BLaER1 treated with 17β-estradiol and CSF1 and Interleukin-3, amounts not matched to agents 10 nM and 100 nM (cell line): ENCODE data around the gene HERPUD2.
"Not testable (repeated sequence)": the region's sequence is repeated elsewhere in the genome, so short reads cannot be mapped to it uniquely, and the experiment has no call there.

ENCODE experiments used
- H3K27ac ChIP-seq, 11 experiments: shearing (Covaris generic); formaldehyde crosslinking; 2 replicates each; pipeline ENCODE4 v1.8.1; 2022
- H3K27me3 ChIP-seq, 11 experiments: shearing (Covaris generic); formaldehyde crosslinking; 2 replicates each; pipeline ENCODE4 v1.8.1; 2022
- H3K36me3 ChIP-seq, 11 experiments: shearing (Covaris generic); formaldehyde crosslinking; 2 replicates each; pipeline ENCODE4 v1.8.1; 2022
- H3K4me1 ChIP-seq, 10 experiments: shearing (Covaris generic); formaldehyde crosslinking; 2 replicates each; pipeline ENCODE4 v1.8.1; 2022
- H3K4me2 ChIP-seq, 11 experiments: shearing (Covaris generic); formaldehyde crosslinking; 2 replicates each; pipeline ENCODE4 v1.8.1; 2022
- H3K4me3 ChIP-seq, 10 experiments: shearing (Covaris generic); formaldehyde crosslinking; 2 replicates each; pipeline ENCODE4 v1.8.1; 2022
- H3K9ac ChIP-seq, 11 experiments: shearing (Covaris generic); formaldehyde crosslinking; 2 replicates each; pipeline ENCODE4 v1.8.1; 2022
- H3K9me3 ChIP-seq, 11 experiments: shearing (Covaris generic); formaldehyde crosslinking; replicated peaks in 1 of 11; 2 replicates each; pipeline ENCODE4 v1.8.1; 2022
- H4K20me1 ChIP-seq, 11 experiments: shearing (Covaris generic); formaldehyde crosslinking; 2 replicates each; pipeline ENCODE4 v1.8.1; 2022
- Cebpa-rat ChIP-seq, 11 experiments: shearing (Covaris generic); IDR thresholded peaks; 2 replicates each; pipeline ENCODE4 v1.8.1; 2022

HERPUD2 gene

DNA sequence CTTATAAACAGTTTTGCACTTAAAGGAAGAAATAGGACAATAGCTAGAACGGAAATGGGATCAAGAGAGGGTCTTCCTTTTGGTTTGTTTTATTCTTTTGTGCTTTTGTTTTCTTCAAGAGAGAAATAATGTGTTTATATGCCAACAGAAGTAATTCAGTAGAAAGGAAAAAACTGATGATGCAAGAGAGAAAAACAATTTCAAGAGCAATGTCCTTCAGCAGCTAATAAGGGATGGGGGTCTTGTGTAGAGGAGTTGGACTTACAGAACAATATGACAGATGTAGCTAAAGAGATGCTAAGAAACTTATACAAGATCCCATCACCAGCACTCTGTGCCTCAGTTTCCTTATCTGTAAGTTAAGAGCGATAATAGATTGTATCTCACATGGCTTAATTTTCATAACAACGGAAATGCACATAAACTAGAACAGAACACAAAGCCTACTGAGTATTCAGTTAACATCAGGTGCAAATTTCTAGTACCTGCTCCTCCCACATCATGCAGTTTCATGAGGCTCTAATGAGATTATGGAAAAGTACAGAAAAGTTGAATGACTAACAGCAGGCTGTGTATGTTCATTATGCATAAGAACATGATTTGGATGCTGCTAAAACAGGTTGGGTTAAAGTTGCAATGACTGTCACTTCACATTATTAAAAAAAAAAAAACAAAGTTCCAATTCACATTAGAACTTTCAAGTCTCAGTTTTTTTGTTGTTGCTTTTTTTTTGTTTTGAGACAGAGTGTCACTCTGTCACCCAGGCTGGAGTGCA, 17.2 kb downstream of the HERPUD2 start:
- H4K20me1 ChIP-seq: peaks cover 6 to 98% (median 32%) of the 10 kb centered on the region in 11 experiments; a peak in 14 of 22 replicates
- H3K27me3 ChIP-seq: no peaks in the 10 kb centered on the region
- H3K36me3 ChIP-seq: peaks cover 0 to 37% (median 10%) of the 10 kb centered on the region in 11 experiments; a peak in 9 of 22 replicates
- no peak overlapping the region for H3K4me2 ChIP-seq
- H3K27ac ChIP-seq: no peak overlapping the region
- no peak overlapping the region for H3K4me3 ChIP-seq
- peaks cover 0 to 7% (median 2%) of the 10 kb centered on the region in 11 experiments; a peak in 7 of 22 replicates for H3K9me3 ChIP-seq
- 0 out of 20 replicates have a peak, but pooled peaks cover 0 to 11% (median 0%) of the 10 kb centered on the region in 10 experiments for H3K4me1 ChIP-seq
- TF ChIP-seq Cebpa-rat (IDR thresholded peaks at IDR 0.05): no peak
- no peak overlapping the region for H3K9ac ChIP-seq

GRCh38 chr7:35676211-35676610, 18.7 kb downstream of the HERPUD2 start:
- no peak overlapping the region for H3K9ac ChIP-seq
- TF ChIP-seq Cebpa-rat (IDR thresholded peaks at IDR 0.05): no peak
- no peaks in the 10 kb centered on the region for H3K9me3 ChIP-seq
- no peak overlapping the region for H3K4me2 ChIP-seq
- H3K4me1 ChIP-seq: 0 out of 20 replicates have a peak, but pooled peaks cover 0 to 6% (median 0%) of the 10 kb centered on the region in 10 experiments
- no peak overlapping the region for H3K4me3 ChIP-seq
- H3K36me3 ChIP-seq: peaks cover 0 to 39% (median 9%) of the 10 kb centered on the region in 11 experiments; a peak in 9 of 22 replicates
- H3K27me3 ChIP-seq: no peaks in the 10 kb centered on the region
- peaks cover 6 to 98% (median 32%) of the 10 kb centered on the region in 11 experiments; a peak in 14 of 22 replicates for H4K20me1 ChIP-seq
- H3K27ac ChIP-seq: no peak overlapping the region

GRCh38 chr7:35670856-35671569, 23.9 kb downstream of the HERPUD2 start:
- Histone ChIP-seq H3K9ac (no peak overlapping the region), H3K36me3 (peaks cover 25 to 81% (median 50%) of the 10 kb centered on the region in 11 experiments), H3K27ac (no peak overlapping the region)

GRCh38 chr7:35660411-35660810, 34.5 kb downstream of the HERPUD2 start:
- Histone ChIP-seq H4K20me1 (peaks cover 0 to 28% (median 0%) of the 10 kb centered on the region in 11 experiments; a peak in 2 of 22 replicates), H3K36me3 (peaks cover 32 to 61% (median 51%) of the 10 kb centered on the region in 11 experiments), H3K9me3 (peaks cover 11 to 42% (median 19%) of the 10 kb centered on the region in 11 experiments; a peak in 20 of 22 replicates)
- not testable (repeated sequence) for H3K4me3 ChIP-seq, H3K27me3 ChIP-seq, H3K4me2 ChIP-seq, H3K9ac ChIP-seq, H3K27ac ChIP-seq, H3K4me1 ChIP-seq

More at GRCh38 chr7:35670856-35671569, 23.9 kb downstream of the HERPUD2 start:
- peaks cover 0 to 7% (median 0%) of the 10 kb centered on the region in 10 experiments; a peak in 2 of 20 replicates for H3K4me1 ChIP-seq
- peaks cover 0 to 79% (median 8%) of the 10 kb centered on the region in 11 experiments; a peak in 10 of 22 replicates for H4K20me1 ChIP-seq
- H3K4me2 ChIP-seq: no peak overlapping the region
- no peak for TF ChIP-seq Cebpa-rat (IDR thresholded peaks at IDR 0.05)
- H3K27me3 ChIP-seq: no peaks in the 10 kb centered on the region
- peaks cover 0 to 13% (median 8%) of the 10 kb centered on the region in 11 experiments; a peak in 9 of 22 replicates for H3K9me3 ChIP-seq
- H3K4me3 ChIP-seq: no peak overlapping the region

GRCh38 chr7:35658606-35659201, 36.2 kb downstream of the HERPUD2 start:
- peaks cover 13 to 47% (median 27%) of the 10 kb centered on the region in 11 experiments for H3K9me3 ChIP-seq

DNA sequence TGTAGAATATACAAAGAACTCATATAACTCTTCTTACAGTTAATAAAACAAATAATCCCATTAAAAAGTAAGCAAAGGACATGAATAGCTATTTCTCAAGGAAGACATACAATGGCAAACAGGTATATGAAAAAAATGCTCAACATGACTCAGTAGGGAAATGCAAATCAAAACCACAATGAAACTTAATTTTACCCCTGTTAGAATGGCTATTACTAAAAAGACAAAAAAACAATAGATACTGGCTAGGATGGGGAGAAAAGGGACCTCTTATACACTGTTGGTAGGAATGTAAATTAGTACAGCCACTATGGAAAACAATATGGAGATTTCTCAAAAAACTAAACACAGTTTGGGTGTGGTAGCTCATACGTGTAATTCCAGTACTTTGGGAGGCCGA, 37.8 kb downstream of the HERPUD2 start:
- H3K36me3 ChIP-seq: peaks cover 49 to 74% (median 66%) of the 10 kb centered on the region in 11 experiments
- no peaks in the 10 kb centered on the region for H3K4me1 ChIP-seq
- H3K9me3 ChIP-seq: peaks cover 23 to 62% (median 43%) of the 10 kb centered on the region in 11 experiments
- H3K27me3 ChIP-seq: no peaks in the 10 kb centered on the region
- H4K20me1 ChIP-seq: peaks cover 0 to 47% (median 0%) of the 10 kb centered on the region in 11 experiments; a peak in 4 of 22 replicates
- no peak overlapping the region for H3K4me2 ChIP-seq
- no peak overlapping the region for H3K4me3 ChIP-seq
- no peak overlapping the region for H3K27ac ChIP-seq
- TF ChIP-seq Cebpa-rat (IDR thresholded peaks at IDR 0.05): no peak
- no peak overlapping the region for H3K9ac ChIP-seq

More at GRCh38 chr7:35658606-35659201, 36.2 kb downstream of the HERPUD2 start:
- no peak overlapping the region for H3K4me3 ChIP-seq
- H3K9ac ChIP-seq: no peak overlapping the region
- H4K20me1 ChIP-seq: peaks cover 0 to 45% (median 0%) of the 10 kb centered on the region in 11 experiments; a peak in 4 of 22 replicates
- H3K36me3 ChIP-seq: peaks cover 33 to 61% (median 53%) of the 10 kb centered on the region in 11 experiments
- no peaks in the 10 kb centered on the region for H3K4me1 ChIP-seq
- no peak for TF ChIP-seq Cebpa-rat (IDR thresholded peaks at IDR 0.05)
- no peak overlapping the region for H3K4me2 ChIP-seq
- H3K27me3 ChIP-seq: no peaks in the 10 kb centered on the region
- H3K27ac ChIP-seq: no peak overlapping the region

GRCh38 chr7:35654558-35654957, 40.4 kb downstream of the HERPUD2 start:
- H3K27ac ChIP-seq, H3K9ac ChIP-seq, H3K4me3 ChIP-seq, H3K4me1 ChIP-seq, H3K4me2 ChIP-seq, H3K27me3 ChIP-seq: not testable (repeated sequence)
- Histone ChIP-seq H3K9me3 (peaks cover 39 to 70% (median 59%) of the 10 kb centered on the region in 11 experiments), H3K36me3 (peaks cover 69 to 100% (median 87%) of the 10 kb centered on the region in 11 experiments), H4K20me1 (peaks cover 0 to 68% (median 5%) of the 10 kb centered on the region in 11 experiments; a peak in 10 of 22 replicates)
- peak in 1 of 11 experiments; percentile 30; a peak in 1 of 22 replicates for TF ChIP-seq Cebpa-rat (IDR thresholded peaks at IDR 0.05)

DNA sequence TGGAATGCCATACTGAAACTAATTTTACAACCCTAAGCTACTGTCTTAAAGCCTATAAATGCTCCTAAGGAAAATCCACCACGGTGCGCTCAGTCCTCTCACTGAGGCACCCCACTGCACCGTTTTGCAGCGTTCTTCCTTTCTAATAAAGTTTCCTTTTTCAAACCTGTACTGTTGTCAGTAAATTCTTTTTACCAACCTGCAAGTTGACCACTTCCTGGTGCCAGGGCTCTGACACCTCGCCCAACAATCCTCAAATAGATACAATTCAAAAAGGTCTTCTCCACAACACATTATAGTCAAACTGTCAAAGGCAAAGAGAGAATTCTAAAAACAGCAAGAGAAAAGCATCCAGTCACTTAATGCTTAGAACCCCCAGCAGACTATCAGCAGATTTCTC, 42.8 kb downstream of the HERPUD2 start:
- H3K9me3 ChIP-seq: peaks cover 39 to 67% (median 60%) of the 10 kb centered on the region in 11 experiments
- H3K9ac ChIP-seq: no peak overlapping the region
- no peak overlapping the region for H3K4me3 ChIP-seq
- peaks cover 74 to 99% (median 84%) of the 10 kb centered on the region in 11 experiments for H3K36me3 ChIP-seq
- no peaks in the 10 kb centered on the region for H3K27me3 ChIP-seq
- H3K4me2 ChIP-seq: no peak overlapping the region
- TF ChIP-seq Cebpa-rat (IDR thresholded peaks at IDR 0.05): no peak
- no peak overlapping the region for H3K27ac ChIP-seq
- H3K4me1 ChIP-seq: peaks cover 6 to 18% (median 13%) of the 10 kb centered on the region in 10 experiments
- peaks cover 0 to 70% (median 5%) of the 10 kb centered on the region in 11 experiments; a peak in 11 of 22 replicates for H4K20me1 ChIP-seq
